GM23338 (cell line): ENCODE data around the gene SCNN1B. TPM values are rescaled to one million over a fixed set of nuclear protein-coding genes. Genes with fewer than 3 reads are reported as not detected.
"Not testable (repeated sequence)": the region's sequence is repeated elsewhere in the genome, so short reads cannot be mapped to it uniquely, and the experiment has no call there.

Experiments
- ATAC-seq: fragments of 200-7000 bp; cut with Tn5 transposase; 3 replicates; pipeline ENCODE4 v1.9.1; 2020
- DNase-seq: peaks from one replicate; pipeline ENCODE4 v3.0.0-alpha.2; 2015; ENCODE audit warnings: low spot score
- H2AFZ ChIP-seq: fragments of 200-600 bp; sonication (generic); 2 replicates; pipeline ENCODE4 v1.8.0; 2016; ENCODE audit warnings: antibody characterized with exemption, mild to moderate bottlenecking, moderate library complexity
- H3F3A ChIP-seq: fragments of 200-600 bp; sonication (generic); replicated peaks from 2 replicates; pipeline ENCODE4 v1.8.0; 2017; ENCODE audit warnings: antibody characterized with exemption, mixed run types, low read depth
- H3K27ac ChIP-seq: fragments of 200-600 bp; sonication (generic); 2 replicates; pipeline ENCODE4 v1.6.1; 2016; ENCODE audit warnings: low read depth
- H3K27me3 ChIP-seq: fragments of 200-600 bp; sonication (generic); 2 replicates; pipeline ENCODE4 v1.8.0; 2016; ENCODE audit warnings: mild to moderate bottlenecking, mixed run types, moderate library complexity; ENCODE audit not compliant: insufficient read depth
- H3K36me3 ChIP-seq: fragments of 200-600 bp; sonication (generic); 2 replicates; pipeline ENCODE4 v1.8.0; 2016; ENCODE audit warnings: mild to moderate bottlenecking; ENCODE audit not compliant: insufficient read depth
- H3K4me1 ChIP-seq: fragments of 200-600 bp; sonication (generic); 2 replicates; pipeline ENCODE4 v1.8.0; 2016; ENCODE audit warnings: mild to moderate bottlenecking, moderate library complexity; ENCODE audit not compliant: insufficient read depth
- H3K4me2 ChIP-seq: fragments of 200-600 bp; sonication (generic); 2 replicates; pipeline ENCODE4 v1.7.1; 2017; ENCODE audit warnings: mixed run types
- H3K4me3 ChIP-seq: fragments of 200-600 bp; sonication (generic); 2 replicates; pipeline ENCODE4 v1.6.1; 2016; ENCODE audit warnings: mixed run types
- H3K79me2 ChIP-seq: fragments of 200-600 bp; sonication (generic); replicated peaks from 2 replicates; pipeline ENCODE4 v1.8.0; 2017; ENCODE audit warnings: mild to moderate bottlenecking; ENCODE audit not compliant: insufficient read depth
- H3K9me2 ChIP-seq: fragments of 200-600 bp; sonication (generic); 2 replicates; pipeline ENCODE4 v1.8.0; 2017; ENCODE audit not compliant: insufficient read depth
- H4K20me1 ChIP-seq: fragments of 200-600 bp; sonication (generic); replicated peaks from 2 replicates; pipeline ENCODE4 v1.8.0; 2017; ENCODE audit warnings: mild to moderate bottlenecking; ENCODE audit not compliant: insufficient read depth
- H3K27ac Mint-ChIP-seq: 2 replicates; pipeline ENCODE4 v1.8.0; 2020; ENCODE audit warnings: inconsistent platforms, mild to moderate bottlenecking, moderate library complexity, mixed read lengths
- H3K27me3 Mint-ChIP-seq: 3 replicates; pipeline ENCODE4 v1.8.0; 2022; ENCODE audit warnings: low read depth, mild to moderate bottlenecking, moderate library complexity, mixed read lengths, inconsistent platforms; ENCODE audit not compliant: insufficient read depth, poor library complexity
- H3K36me3 Mint-ChIP-seq: 3 replicates; pipeline ENCODE4 v1.8.0; 2021; ENCODE audit warnings: low read depth, mild to moderate bottlenecking, inconsistent platforms, moderate library complexity, mixed read lengths
- H3K4me1 Mint-ChIP-seq: 3 replicates; pipeline ENCODE4 v1.8.0; 2020; ENCODE audit warnings: mild to moderate bottlenecking, inconsistent platforms, mixed read lengths
- H3K4me3 Mint-ChIP-seq: 3 replicates; pipeline ENCODE4 v1.8.0; 2021; ENCODE audit warnings: moderate library complexity, mild to moderate bottlenecking, inconsistent platforms, mixed read lengths
- H3K9me3 Mint-ChIP-seq: 3 replicates; pipeline ENCODE4 v1.8.0; 2020; ENCODE audit warnings: moderate library complexity, mild to moderate bottlenecking, inconsistent platforms, mixed read lengths
- CREB1 ChIP-seq: fragments of 250-450 bp; sonication (Bioruptor Pico); IDR thresholded peaks from 2 replicates; pipeline ENCODE4 v1.5.0; 2020; ENCODE audit warnings: low read depth, mild to moderate bottlenecking, moderate library complexity
- EZH2 ChIP-seq: fragments of 200-600 bp; sonication (generic); IDR thresholded peaks from one replicate; pipeline ENCODE4 v1.8.0; 2017; ENCODE audit warnings: antibody characterized with exemption, mild to moderate bottlenecking, low read depth; ENCODE audit not compliant: unreplicated experiment
- JUNB ChIP-seq: IDR thresholded peaks from one replicate; pipeline ENCODE4 v1.6.1; 2016; ENCODE audit warnings: antibody characterized with exemption; ENCODE audit not compliant: unreplicated experiment
- NANOG ChIP-seq: IDR thresholded peaks from 2 replicates; pipeline ENCODE4 v1.6.1; 2016; ENCODE audit warnings: antibody characterized with exemption, borderline replicate concordance
- POLR2AphosphoS5 ChIP-seq: IDR thresholded peaks from 2 replicates; pipeline ENCODE4 v1.6.1; 2016; ENCODE audit warnings: antibody characterized with exemption, low read depth
- REST ChIP-seq: IDR thresholded peaks from one replicate; pipeline ENCODE4 v1.6.1; 2018; ENCODE audit warnings: antibody characterized with exemption; ENCODE audit not compliant: unreplicated experiment
- STAT1 ChIP-seq: IDR thresholded peaks from one replicate; pipeline ENCODE4 v1.6.1; 2016; ENCODE audit warnings: antibody characterized with exemption; ENCODE audit not compliant: unreplicated experiment
- ZNF114 ChIP-seq: fragments of 250-450 bp; sonication (Bioruptor Pico); IDR thresholded peaks from 2 replicates; pipeline ENCODE4 v1.5.0; 2020; ENCODE audit warnings: mild to moderate bottlenecking, moderate library complexity
- ZNF331 ChIP-seq: fragments of 250-450 bp; sonication (Bioruptor Pico); IDR thresholded peaks from 2 replicates; pipeline ENCODE4 v1.5.0; 2020; ENCODE audit warnings: low read depth, mild to moderate bottlenecking, moderate library complexity
- polyA plus RNA-seq: library from polyadenylated mRNA; unstranded; fragments of >200 nt; fragmentation: Nextera tagmentation; extraction: Ambion mirVana; gene quantifications from 2 replicates; pipeline ENCODE4 v1.2.1, GENCODE V29; 2016
- total RNA-seq: library from RNA; depleted of rRNA; stranded (reverse); fragments of >200 nt; shearing (Covaris generic); gene quantifications from 2 replicates; pipeline ENCODE4 v1.2.3, GENCODE V29; 2014

SCNN1B gene
- total and polyA plus RNA-seq, 2 experiments from 2014 or later, result 0.78 to 1.1 TPM

GRCh38 chr16:23389201-23389600, 87.1 kb downstream of the SCNN1B start:
- no peak overlapping the region for H2AFZ ChIP-seq
- Mint-ChIP-seq H3K4me1 (no peaks in the 10 kb centered on the region), H3K9me3 (no peaks in the 10 kb centered on the region), H3K27me3 (no peaks in the 10 kb centered on the region), H3K27ac (no peak overlapping the region), H3K36me3 (peaks cover 16% of the 10 kb centered on the region), H3K4me3 (no peak overlapping the region)
- no peak for ATAC-seq
- H3K79me2 ChIP-seq, result no peaks in the 10 kb centered on the region
- no peaks in the 10 kb centered on the region for H3K9me2 ChIP-seq
- TF ChIP-seq STAT1, result no peak
- TF ChIP-seq NANOG, result no peak
- no peak for TF ChIP-seq CREB1 (CRISPR knock-in tag)
- no peak for TF ChIP-seq JUNB
- no peak for TF ChIP-seq REST
- TF ChIP-seq ZNF331 (CRISPR knock-in tag), result no peak
- no peak for TF ChIP-seq EZH2
- TF ChIP-seq ZNF114 (CRISPR knock-in tag), result no peak
- no peak for TF ChIP-seq POLR2AphosphoS5
- no peak overlapping the region for H3K4me2 ChIP-seq
- H3K27ac ChIP-seq, result no peak overlapping the region
- H4K20me1 ChIP-seq, result no peaks in the 10 kb centered on the region
- H3K4me1 ChIP-seq, result 0 out of 2 replicates have a peak, but pooled peaks cover 4% of the 10 kb centered on the region
- H3K36me3 ChIP-seq, result no peaks in the 10 kb centered on the region
- no peaks in the 10 kb centered on the region for H3K27me3 ChIP-seq
- H3F3A ChIP-seq, result no peaks in the 10 kb centered on the region
- H3K4me3 ChIP-seq, result no peak overlapping the region
- DNase-seq, result no peak

- H3K27ac Mint-ChIP-seq, H3K9me3 Mint-ChIP-seq, H3K27me3 ChIP-seq, H3F3A ChIP-seq, DNase-seq, H3K27me3 Mint-ChIP-seq, H3K4me3 ChIP-seq, H3K27ac ChIP-seq, H3K4me1 ChIP-seq, H4K20me1 ChIP-seq, H3K4me1 Mint-ChIP-seq, H2AFZ ChIP-seq, H3K4me2 ChIP-seq, H3K9me2 ChIP-seq, H3K36me3 ChIP-seq, H3K4me3 Mint-ChIP-seq, ATAC-seq, H3K79me2 ChIP-seq: not testable (repeated sequence)
- H3K36me3 Mint-ChIP-seq, result peaks cover 16% of the 10 kb centered on the region
These were observed 87.8 kb downstream of the SCNN1B start for GRCh38 chr16:23389936-23390335.
